ENCODE results near the gene RIPK1.

The RIPK1 gene

GRCh38 chr6:3131695-3132094 lies 63.4 kb downstream of the RIPK1 start:
- H3K4me1 ChIP-seq (ENCODE audit: insufficient read depth, low read length, severe bottlenecking): peaks cover 5% of the 10 kb centered on the region
- H3K9me3 ChIP-seq (ENCODE audit: low read length): no peaks in the 10 kb centered on the region
- no peaks in the 10 kb centered on the region for H3K79me2 ChIP-seq (ENCODE audit: insufficient read depth, low read length)
- no peak overlapping the region for H3K27ac ChIP-seq (ENCODE audit: low read depth, low read length, poor library complexity, severe bottlenecking)
- H4K20me1 ChIP-seq (ENCODE audit: insufficient read depth, low read length): no peaks in the 10 kb centered on the region
- H3K9ac ChIP-seq (ENCODE audit: low read length): no peak overlapping the region
- H3K36me3 ChIP-seq (ENCODE audit: insufficient read depth, low read length): peaks cover 61% of the 10 kb centered on the region
- no peaks in the 10 kb centered on the region for H3K27me3 ChIP-seq (ENCODE audit: insufficient read depth, low read length)
- H3K4me3 ChIP-seq (ENCODE audit: low read depth, low read length, poor library complexity, severe bottlenecking): no peak overlapping the region
- H2AFZ ChIP-seq (ENCODE audit: low read length): no peak overlapping the region
- TF ChIP-seq EZH2 (IDR thresholded peaks at IDR 0.05; ENCODE audit: borderline replicate concordance, low read length) (no peak), CTCF (IDR thresholded peaks at IDR 0.05; ENCODE audit: low read length) (no peak)
- no peaks in the 10 kb centered on the region for H3K9me2 ChIP-seq (ENCODE audit: low read depth, low read length)
- H3K4me2 ChIP-seq (ENCODE audit: low read length): no peak overlapping the region
- no peaks in the 10 kb centered on the region for H3F3A ChIP-seq (ENCODE audit: insufficient read depth, low read length)

GRCh38 chr6:3133515-3133914 lies 65.2 kb downstream of the RIPK1 start:
- Histone ChIP-seq H4K20me1 (ENCODE audit: insufficient read depth, low read length) (no peaks in the 10 kb centered on the region), H3K4me2 (ENCODE audit: low read length) (no peak overlapping the region), H3K27ac (ENCODE audit: low read depth, low read length, poor library complexity, severe bottlenecking) (no peak overlapping the region), H3K4me1 (ENCODE audit: insufficient read depth, low read length, severe bottlenecking) (peaks cover 2% of the 10 kb centered on the region), H3K27me3 (ENCODE audit: insufficient read depth, low read length) (no peaks in the 10 kb centered on the region), H3K79me2 (ENCODE audit: insufficient read depth, low read length) (no peaks in the 10 kb centered on the region), H3K9me2 (ENCODE audit: low read depth, low read length) (no peaks in the 10 kb centered on the region), H3K9ac (ENCODE audit: low read length) (no peak overlapping the region), H3K9me3 (ENCODE audit: low read length) (no peaks in the 10 kb centered on the region), H3K36me3 (ENCODE audit: insufficient read depth, low read length) (peaks cover 73% of the 10 kb centered on the region), H2AFZ (ENCODE audit: low read length) (no peak overlapping the region), H3K4me3 (ENCODE audit: low read depth, low read length, poor library complexity, severe bottlenecking) (no peak overlapping the region), H3F3A (ENCODE audit: insufficient read depth, low read length) (no peaks in the 10 kb centered on the region)
- TF ChIP-seq CTCF (IDR thresholded peaks at IDR 0.05; ENCODE audit: low read length): no peak
- TF ChIP-seq EZH2 (IDR thresholded peaks at IDR 0.05; ENCODE audit: borderline replicate concordance, low read length): no peak

- Histone ChIP-seq H2AFZ (ENCODE audit: low read length) (no peak overlapping the region), H3K4me2 (ENCODE audit: low read length) (no peak overlapping the region), H3K4me3 (ENCODE audit: low read depth, low read length, poor library complexity, severe bottlenecking) (no peak overlapping the region), H3K9me3 (ENCODE audit: low read length) (no peaks in the 10 kb centered on the region), H3K27ac (ENCODE audit: low read depth, low read length, poor library complexity, severe bottlenecking) (no peak overlapping the region), H3K79me2 (ENCODE audit: insufficient read depth, low read length) (no peaks in the 10 kb centered on the region), H3K9ac (ENCODE audit: low read length) (no peak overlapping the region), H3K36me3 (ENCODE audit: insufficient read depth, low read length) (peaks cover 69% of the 10 kb centered on the region), H3K4me1 (ENCODE audit: insufficient read depth, low read length, severe bottlenecking) (peaks cover 15% of the 10 kb centered on the region), H3K9me2 (ENCODE audit: low read depth, low read length) (no peaks in the 10 kb centered on the region), H4K20me1 (ENCODE audit: insufficient read depth, low read length) (no peaks in the 10 kb centered on the region), H3F3A (ENCODE audit: insufficient read depth, low read length) (no peaks in the 10 kb centered on the region), H3K27me3 (ENCODE audit: insufficient read depth, low read length) (no peaks in the 10 kb centered on the region)
- no peak for TF ChIP-seq EZH2 (IDR thresholded peaks at IDR 0.05; ENCODE audit: borderline replicate concordance, low read length)
- TF ChIP-seq CTCF (IDR thresholded peaks at IDR 0.05; ENCODE audit: low read length): no peak
These were observed 67.5 kb downstream of the RIPK1 start for GRCh38 chr6:3135668-3136291.

All from OCI-LY1 (cell line).